GM12878 (cell line): ENCODE results near the gene CLIP3.

Experiments used
- CBX5 ChIP-seq: sonication (generic); IDR thresholded peaks from 2 replicates; pipeline ENCODE4 v1.6.1; 2016; ENCODE audit warnings: low read depth, moderate library complexity, mild to moderate bottlenecking, inconsistent platforms
- JUND ChIP-seq: IDR thresholded peaks from 2 replicates; pipeline ENCODE4 v1.6.1; 2012; ENCODE audit warnings: low read depth, mild to moderate bottlenecking, low read length, improper control_type of control experiment, moderate library complexity
- NFYB ChIP-seq: IDR thresholded peaks from 2 replicates; pipeline ENCODE4 v1.6.1; 2011; ENCODE audit warnings: low read depth, mild to moderate bottlenecking, low read length, improper control_type of control experiment, moderate library complexity; ENCODE audit not compliant: insufficient read depth
- POLR2AphosphoS5 ChIP-seq: IDR thresholded peaks from 2 replicates; pipeline ENCODE4 v1.6.1; 2011; ENCODE audit warnings: mild to moderate bottlenecking, low read length, inconsistent platforms
- TF ChIP-seq, protein P1 (sequence below), 3 experiments: IDR thresholded peaks in 2 of 3; conservative IDR thresholded peaks in 1 of 3; 2 replicates each; pipeline ENCODE4 v1.5.1; 2011; ENCODE audit warnings: low read depth in 3 of 3, low read length in 3 of 3, mild to moderate bottlenecking in 3 of 3, control low read depth in 2 of 3, moderate library complexity in 2 of 3, inconsistent platforms in 1 of 3, mixed read lengths in 1 of 3; ENCODE audit not compliant: control insufficient read depth in 2 of 3, insufficient read depth in 1 of 3; ENCODE audit errors: extremely low read depth in 1 of 3

GRCh38 chr19:35986664-35987570 lies 45.8 kb downstream of the CLIP3 start:
- TF ChIP-seq POLR2AphosphoS5 (no peak), NFYB (no peak), JUND (no peak), CBX5 (no peak)
- TF ChIP-seq, protein P1, sequence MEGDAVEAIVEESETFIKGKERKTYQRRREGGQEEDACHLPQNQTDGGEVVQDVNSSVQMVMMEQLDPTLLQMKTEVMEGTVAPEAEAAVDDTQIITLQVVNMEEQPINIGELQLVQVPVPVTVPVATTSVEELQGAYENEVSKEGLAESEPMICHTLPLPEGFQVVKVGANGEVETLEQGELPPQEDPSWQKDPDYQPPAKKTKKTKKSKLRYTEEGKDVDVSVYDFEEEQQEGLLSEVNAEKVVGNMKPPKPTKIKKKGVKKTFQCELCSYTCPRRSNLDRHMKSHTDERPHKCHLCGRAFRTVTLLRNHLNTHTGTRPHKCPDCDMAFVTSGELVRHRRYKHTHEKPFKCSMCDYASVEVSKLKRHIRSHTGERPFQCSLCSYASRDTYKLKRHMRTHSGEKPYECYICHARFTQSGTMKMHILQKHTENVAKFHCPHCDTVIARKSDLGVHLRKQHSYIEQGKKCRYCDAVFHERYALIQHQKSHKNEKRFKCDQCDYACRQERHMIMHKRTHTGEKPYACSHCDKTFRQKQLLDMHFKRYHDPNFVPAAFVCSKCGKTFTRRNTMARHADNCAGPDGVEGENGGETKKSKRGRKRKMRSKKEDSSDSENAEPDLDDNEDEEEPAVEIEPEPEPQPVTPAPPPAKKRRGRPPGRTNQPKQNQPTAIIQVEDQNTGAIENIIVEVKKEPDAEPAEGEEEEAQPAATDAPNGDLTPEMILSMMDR (IDR thresholded peaks at IDR 0.05 in 2 of 3, conservative IDR thresholded peaks at IDR 0.05 in 1 of 3; ENCODE audit: control insufficient read depth in 2 of 3, extremely low read depth in 1 of 3, insufficient read depth in 1 of 3, low read depth in 3 of 3, low read length in 3 of 3) = no peak; a peak in 1 of 6 replicates
